ENCODE results near the gene PARVB. TPM values are rescaled to one million over a fixed set of nuclear protein-coding genes. Genes with fewer than 3 reads are reported as not detected.

Gene PARVB
- total and polyA plus RNA-seq, 10 of the 15 experiments (the other 5 are each of a cell fraction or from before 2014, with no cell fraction given): 5.2 to 264 (median 76.0) TPM

DNA sequence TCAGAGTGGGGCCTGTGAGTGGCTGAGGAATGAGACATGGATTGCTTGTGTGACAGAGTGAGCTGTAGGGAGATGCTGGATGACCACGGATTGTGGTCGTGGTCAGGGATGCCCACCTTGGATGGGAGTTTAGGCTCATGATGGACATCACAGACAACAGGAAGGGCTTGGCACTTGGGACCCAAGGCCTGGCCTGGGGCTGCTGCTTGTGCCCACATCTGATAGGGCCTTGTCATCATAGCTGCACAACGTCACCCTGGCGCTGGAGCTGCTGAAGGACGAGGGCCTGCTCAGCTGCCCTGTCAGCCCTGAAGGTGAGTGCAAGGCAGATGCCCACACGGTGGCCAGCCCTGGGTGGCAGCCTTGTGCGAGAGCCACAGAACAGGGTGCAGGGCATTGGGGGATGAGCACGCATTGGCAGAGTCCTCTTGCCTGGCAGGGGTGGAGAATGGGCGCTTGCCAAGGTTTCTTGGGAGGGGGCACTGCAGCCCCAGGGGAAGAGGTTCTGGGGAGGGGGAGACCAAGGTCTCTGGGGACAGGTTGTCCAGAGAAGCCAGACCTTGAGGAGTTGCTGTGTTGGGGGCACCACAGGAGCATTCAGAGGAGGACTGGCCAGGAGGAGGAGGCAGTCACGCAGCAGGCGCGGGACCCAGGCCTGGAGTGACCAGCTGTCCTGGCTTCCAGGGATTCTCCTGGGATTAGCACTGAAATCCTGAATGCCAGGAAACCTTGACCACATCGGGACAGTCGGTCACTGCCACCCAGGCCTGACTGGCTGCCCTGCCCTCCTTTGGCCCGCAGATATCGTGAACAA is 181.6 kb downstream of the PARVB start:
- in situ Hi-C loops (cut with MboI): no loop called here
- FAIRE-seq: no peak
- no peak overlapping the region for H3K27ac ChIP-seq (ENCODE audit: control insufficient read depth, insufficient read depth)

More for the DNA sequence above, 181.6 kb downstream of the PARVB start:
- Histone ChIP-seq H2AFZ (ENCODE audit: control insufficient read depth, low read depth, low read length) (no peak overlapping the region), H3K27me3 (replicated peaks in 1 of 2; ENCODE audit: control insufficient read depth in 2 of 2, insufficient read depth in 2 of 2, low read length in 1 of 2) (no peaks in the 10 kb centered on the region), H3K9me3 (replicated peaks; ENCODE audit: control insufficient read depth, insufficient read depth, low read length) (no peaks in the 10 kb centered on the region; the same call in 2 of the 3 replicates), H3K9ac (ENCODE audit: control insufficient read depth, insufficient read depth, low read length) (no peak overlapping the region), H3K4me2 (ENCODE audit: control insufficient read depth, insufficient read depth) (no peak overlapping the region), H3K79me2 (ENCODE audit: control insufficient read depth, insufficient read depth, low read length) (no peaks in the 10 kb centered on the region), H3K36me3 (ENCODE audit: control insufficient read depth in 2 of 2, insufficient read depth in 2 of 2, low read length in 1 of 2) (no peaks in the 10 kb centered on the region), H4K20me1 (ENCODE audit: control insufficient read depth, insufficient read depth) (no peaks in the 10 kb centered on the region), H3K4me3 (no peak overlapping the region), H3K4me1 (ENCODE audit: control insufficient read depth, insufficient read depth, low read length) (peaks cover 12% of the 10 kb centered on the region)
- TF ChIP-seq FOXM1 (IDR thresholded peaks at IDR 0.05; ENCODE audit: low read depth, low read length) (no peak), TCF12 (IDR thresholded peaks at IDR 0.05; ENCODE audit: low read depth, low read length) (no peak), NRF1 (conservative IDR thresholded peaks at IDR 0.05; ENCODE audit: low read depth, low read length) (no peak), ASH2L (IDR thresholded peaks at IDR 0.05; ENCODE audit: borderline replicate concordance, low read depth) (no peak), BHLHE40 (IDR thresholded peaks at IDR 0.05; ENCODE audit: borderline replicate concordance in 1 of 2, low read depth in 2 of 2, low read length in 1 of 2) (no peak), ZNF207 (IDR thresholded peaks at IDR 0.05; ENCODE audit: borderline replicate concordance) (no peak), EP300 (IDR thresholded peaks at IDR 0.05; ENCODE audit: borderline replicate concordance in 1 of 2, control insufficient read depth in 1 of 2, low read depth in 2 of 2, low read length in 2 of 2) (no peak), ATF7 (IDR thresholded peaks at IDR 0.05; ENCODE audit: low read depth) (no peak), GABPA (IDR thresholded peaks at IDR 0.05; ENCODE audit: low read depth) (no peak), EZH2 (IDR thresholded peaks at IDR 0.05; ENCODE audit: borderline replicate concordance, control insufficient read depth, low read depth, low read length) (no peak), RUNX3 (IDR thresholded peaks at IDR 0.05; ENCODE audit: low read length) (no peak), KDM1A (IDR thresholded peaks at IDR 0.05; ENCODE audit: borderline replicate concordance) (no peak), POLR2A (IDR thresholded peaks at IDR 0.05; ENCODE audit: low read depth, low read length) (no peak), STAT3 (IDR thresholded peaks at IDR 0.05; ENCODE audit: low read depth, low read length) (no peak)
- TF ChIP-seq, protein P1, sequence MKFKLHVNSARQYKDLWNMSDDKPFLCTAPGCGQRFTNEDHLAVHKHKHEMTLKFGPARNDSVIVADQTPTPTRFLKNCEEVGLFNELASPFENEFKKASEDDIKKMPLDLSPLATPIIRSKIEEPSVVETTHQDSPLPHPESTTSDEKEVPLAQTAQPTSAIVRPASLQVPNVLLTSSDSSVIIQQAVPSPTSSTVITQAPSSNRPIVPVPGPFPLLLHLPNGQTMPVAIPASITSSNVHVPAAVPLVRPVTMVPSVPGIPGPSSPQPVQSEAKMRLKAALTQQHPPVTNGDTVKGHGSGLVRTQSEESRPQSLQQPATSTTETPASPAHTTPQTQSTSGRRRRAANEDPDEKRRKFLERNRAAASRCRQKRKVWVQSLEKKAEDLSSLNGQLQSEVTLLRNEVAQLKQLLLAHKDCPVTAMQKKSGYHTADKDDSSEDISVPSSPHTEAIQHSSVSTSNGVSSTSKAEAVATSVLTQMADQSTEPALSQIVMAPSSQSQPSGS (IDR thresholded peaks at IDR 0.05; ENCODE audit: low read length): no peak
- TF ChIP-seq, protein P2, sequence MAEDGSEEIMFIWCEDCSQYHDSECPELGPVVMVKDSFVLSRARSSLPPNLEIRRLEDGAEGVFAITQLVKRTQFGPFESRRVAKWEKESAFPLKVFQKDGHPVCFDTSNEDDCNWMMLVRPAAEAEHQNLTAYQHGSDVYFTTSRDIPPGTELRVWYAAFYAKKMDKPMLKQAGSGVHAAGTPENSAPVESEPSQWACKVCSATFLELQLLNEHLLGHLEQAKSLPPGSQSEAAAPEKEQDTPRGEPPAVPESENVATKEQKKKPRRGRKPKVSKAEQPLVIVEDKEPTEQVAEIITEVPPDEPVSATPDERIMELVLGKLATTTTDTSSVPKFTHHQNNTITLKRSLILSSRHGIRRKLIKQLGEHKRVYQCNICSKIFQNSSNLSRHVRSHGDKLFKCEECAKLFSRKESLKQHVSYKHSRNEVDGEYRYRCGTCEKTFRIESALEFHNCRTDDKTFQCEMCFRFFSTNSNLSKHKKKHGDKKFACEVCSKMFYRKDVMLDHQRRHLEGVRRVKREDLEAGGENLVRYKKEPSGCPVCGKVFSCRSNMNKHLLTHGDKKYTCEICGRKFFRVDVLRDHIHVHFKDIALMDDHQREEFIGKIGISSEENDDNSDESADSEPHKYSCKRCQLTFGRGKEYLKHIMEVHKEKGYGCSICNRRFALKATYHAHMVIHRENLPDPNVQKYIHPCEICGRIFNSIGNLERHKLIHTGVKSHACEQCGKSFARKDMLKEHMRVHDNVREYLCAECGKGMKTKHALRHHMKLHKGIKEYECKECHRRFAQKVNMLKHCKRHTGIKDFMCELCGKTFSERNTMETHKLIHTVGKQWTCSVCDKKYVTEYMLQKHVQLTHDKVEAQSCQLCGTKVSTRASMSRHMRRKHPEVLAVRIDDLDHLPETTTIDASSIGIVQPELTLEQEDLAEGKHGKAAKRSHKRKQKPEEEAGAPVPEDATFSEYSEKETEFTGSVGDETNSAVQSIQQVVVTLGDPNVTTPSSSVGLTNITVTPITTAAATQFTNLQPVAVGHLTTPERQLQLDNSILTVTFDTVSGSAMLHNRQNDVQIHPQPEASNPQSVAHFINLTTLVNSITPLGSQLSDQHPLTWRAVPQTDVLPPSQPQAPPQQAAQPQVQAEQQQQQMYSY (CRISPR knock-in tag; IDR thresholded peaks at IDR 0.05): no peak
- CTCF ChIA-PET: no interaction called here
- RAD21 ChIA-PET (ENCODE audit: unreplicated experiment): no interaction called here
- ATAC-seq (no peak), DNase-seq (ENCODE audit: low read depth, low spot score) (no peak)
- POLR2A ChIA-PET: no interaction called here
- intact Hi-C loops (cut with micrococcal nuclease; ENCODE audit: unreplicated experiment): no loop called here
- SMC1A ChIA-PET (ENCODE audit: uncharacterized antibody, unreplicated experiment): no interaction called here
- BruUV-seq (replicated peaks): no TSS peak
- 84% methylated on average over 16 of the region's 16 CpGs for WGBS (ENCODE audit: insufficient coverage, insufficient replicate concordance, low lambda C conversion rate, missing lambda C conversion rate)

Data from GM12878 (cell line).